HG03066 (cell line): Measurements from ENCODE around the gene IGF2R.
"Not testable (repeated sequence)": the region's sequence is repeated elsewhere in the genome, so short reads cannot be mapped to it uniquely, and the experiment has no call there.

ENCODE experiments used
- ATAC-seq: cut with Tn5 transposase; IDR thresholded peaks from one replicate; pipeline ENCODE4 v1.9.1; 2021; ENCODE audit warnings: low read depth; ENCODE audit not compliant: unreplicated experiment

IGF2R gene

DNA sequence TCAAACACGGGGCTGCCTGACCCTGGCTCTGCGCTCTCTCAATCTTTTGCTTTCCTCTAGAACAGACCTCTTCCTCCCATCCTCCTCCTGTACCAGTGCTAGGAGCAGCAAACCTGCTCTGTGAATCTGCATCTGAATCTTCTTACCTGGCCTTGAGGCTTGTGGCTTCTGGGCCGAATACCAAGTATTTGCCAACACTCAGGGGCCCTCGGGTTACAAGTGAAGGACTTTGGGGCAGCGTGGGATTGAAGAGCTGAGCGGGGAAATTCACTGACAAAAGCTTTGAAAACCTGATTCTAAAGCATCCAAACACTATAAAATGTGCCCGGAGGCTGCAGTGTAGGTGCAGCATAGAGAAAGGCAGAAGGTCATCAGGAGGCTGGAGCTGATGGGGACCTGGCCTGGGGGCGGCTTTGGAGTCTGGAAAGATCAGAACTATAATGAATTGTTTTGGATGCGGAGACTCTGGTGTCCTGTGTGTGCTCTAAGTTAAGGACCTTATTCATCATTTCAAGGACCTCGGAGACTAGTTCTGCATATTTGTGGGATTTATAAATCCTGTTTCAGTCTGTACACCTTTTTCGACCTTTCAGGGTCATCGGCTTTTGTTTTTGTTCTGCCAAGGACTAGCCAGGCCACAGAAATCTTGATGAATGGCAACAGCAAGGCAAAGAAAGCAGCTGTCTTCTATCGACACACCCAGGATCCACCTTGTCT is 16.4 kb upstream of the IGF2R start:
- no peak for ATAC-seq

DNA sequence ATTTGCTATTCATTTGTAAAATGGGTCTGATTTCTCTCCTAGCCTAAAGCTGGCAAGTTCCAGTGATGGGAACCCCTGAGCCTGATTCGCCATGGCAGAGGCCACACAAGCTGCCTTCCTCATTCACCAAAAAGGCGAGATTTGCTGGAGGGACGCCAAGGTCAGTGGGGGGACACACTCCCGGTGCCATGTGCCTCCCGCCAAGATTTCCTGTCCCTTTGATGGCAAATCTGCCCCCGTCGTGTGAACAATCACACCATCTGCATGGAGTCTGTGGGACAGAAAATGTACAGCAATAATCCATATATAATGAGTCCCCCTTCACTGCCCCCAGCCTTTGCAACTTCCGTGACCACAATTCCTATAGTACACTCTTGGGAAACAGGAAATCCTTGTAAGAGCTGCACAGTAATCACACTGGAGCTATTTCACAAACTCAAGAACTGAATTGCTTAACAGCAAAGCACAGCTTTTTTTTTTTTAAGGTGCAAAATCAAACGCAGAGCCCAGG is 15.7 kb upstream of the IGF2R start:
- ATAC-seq = no peak

DNA sequence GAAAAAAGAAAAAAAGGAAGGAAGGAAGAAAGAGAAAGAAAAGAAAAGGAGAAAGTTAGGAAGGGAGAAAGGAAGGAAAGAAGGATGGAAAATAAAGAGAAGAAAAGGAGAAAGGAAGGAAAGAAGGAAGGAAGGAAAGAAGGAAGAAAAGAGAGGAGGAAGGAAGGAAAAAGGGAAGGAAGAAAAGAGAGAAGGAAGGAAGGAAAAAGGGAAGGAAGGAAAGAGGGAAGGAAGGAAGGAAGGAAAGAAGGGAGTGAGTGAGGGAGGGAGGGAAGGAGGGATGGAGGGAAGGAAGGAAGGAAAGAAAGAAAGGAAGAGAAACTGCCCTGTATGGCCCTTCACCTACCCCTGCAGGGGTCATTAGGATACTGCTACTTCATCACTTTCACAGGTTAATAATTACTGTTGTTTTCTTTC is 12.9 kb upstream of the IGF2R start:
- no peak for ATAC-seq

DNA sequence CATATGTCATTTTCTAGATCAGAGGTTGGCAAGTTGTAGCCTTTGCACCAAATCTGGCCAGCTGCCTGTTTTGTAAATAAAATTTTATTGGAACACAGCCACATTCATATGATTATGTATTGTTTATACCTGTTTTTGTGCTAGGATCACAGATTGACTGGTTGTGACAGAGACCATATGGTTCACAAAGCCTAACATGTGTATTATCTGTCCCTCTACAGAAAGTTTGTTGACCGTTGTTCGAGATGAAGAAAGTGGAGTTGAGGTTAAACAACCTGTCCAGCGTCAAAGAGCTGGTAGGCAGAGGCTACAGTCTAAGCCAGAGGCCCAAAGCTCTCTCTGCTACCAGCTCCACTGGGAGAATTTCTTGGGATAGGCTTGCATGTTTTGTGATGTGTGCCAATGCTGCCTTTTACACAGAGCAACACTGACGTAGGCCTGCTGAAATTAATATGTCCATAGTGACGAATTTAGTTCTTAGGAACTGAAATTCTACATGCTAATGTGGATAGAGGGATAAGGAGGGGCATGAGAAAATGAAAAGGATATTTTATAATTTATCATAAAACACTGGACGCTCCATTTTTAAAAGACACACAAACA is 11.7 kb upstream of the IGF2R start:
- ATAC-seq = no peak

DNA sequence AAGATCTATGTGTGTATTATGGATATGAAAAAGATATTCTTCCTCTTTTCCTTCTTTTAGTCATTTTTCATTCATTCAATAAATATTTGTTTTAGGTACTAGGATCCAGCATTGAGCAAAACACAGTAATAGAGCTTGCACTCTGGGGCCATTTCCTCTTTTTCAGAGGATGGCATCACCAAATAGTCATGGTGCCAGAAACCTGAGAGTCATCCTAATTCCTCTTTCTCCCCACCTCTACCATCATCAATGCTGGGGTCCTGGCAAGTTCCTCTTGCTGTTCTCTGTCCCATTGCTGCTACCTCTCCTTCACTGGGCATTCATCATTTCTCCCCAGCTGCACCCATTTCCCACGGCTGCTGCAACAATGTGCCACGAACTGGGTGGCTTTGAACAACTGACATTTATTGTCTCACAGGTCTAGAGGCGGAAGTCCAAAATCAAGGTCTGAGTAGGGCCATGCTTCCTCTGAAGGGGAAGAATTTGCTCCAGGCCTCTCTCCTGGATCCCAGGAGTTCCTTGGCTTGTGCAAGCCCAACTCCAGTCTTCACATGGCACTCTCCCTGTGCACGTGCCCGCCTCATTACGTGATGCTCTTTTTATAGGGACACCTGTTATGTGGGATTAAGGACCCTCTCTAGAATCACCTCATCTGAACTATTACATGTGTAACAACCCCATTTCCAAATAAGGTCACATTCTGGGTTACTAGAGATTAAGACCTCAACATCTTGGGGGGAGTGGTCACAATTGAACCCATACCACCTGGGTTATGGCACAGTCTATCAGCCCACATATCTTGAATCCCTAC is 9.5 kb upstream of the IGF2R start:
- ATAC-seq = peak; percentile 69

DNA sequence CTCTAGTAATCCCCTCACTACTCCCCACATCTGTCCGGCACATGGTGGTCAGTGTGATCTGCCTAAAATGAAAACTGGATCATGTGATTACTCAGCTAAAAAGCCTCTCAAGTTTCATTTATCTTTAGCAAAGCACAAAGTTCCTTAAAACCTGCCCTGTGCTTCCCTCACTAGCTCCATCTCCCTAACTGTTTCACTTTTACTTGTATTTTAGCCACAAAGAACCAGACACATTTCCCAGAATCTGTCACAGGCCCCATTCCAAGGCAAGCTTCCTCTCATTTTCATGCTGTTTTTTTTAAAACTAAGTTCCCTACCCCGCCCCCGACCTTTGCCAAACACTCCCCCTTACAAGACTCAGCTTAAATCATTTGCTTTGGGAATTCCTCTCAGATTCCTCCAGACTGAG is 8.9 kb upstream of the IGF2R start:
- no peak for ATAC-seq

DNA sequence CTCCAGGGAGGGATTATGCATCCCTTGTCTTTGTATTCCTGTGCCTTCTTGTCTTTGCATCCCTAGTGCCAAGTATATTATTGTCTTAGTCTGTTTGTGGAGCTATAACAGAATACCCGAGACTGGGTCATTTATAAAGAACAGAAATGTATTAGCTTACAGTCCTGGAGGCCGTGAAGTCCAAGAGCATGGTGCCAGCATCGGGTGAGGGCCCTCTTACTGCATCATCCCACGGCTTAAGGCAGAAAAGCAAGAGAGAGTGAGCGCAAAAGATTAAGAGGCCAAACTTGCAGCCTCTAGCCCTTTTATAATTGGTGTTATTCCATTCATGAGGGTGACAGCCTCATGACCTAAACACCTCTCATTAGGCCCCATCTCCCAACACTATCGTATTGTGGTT is 8.4 kb upstream of the IGF2R start:
- ATAC-seq = no peak

DNA sequence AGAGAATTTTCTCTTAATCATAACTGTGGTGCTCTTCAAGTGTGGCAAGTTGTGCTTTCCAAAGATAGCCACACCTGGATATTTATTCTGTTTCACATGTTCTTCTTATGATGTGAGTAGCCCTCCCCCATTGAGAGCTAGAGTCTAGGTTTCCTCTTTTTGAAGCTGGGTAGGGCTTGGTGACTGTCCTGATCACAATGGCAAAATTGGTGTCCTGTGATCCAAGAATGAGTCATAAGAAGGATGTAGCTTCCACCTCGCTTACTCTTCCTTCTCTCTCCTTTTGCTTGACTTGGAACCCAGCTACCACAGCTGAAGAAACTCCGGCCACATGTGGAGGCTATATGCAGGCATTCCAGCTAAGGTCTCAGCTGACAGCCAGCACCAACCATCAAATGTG is 7.4 kb upstream of the IGF2R start:
- ATAC-seq = no peak

DNA sequence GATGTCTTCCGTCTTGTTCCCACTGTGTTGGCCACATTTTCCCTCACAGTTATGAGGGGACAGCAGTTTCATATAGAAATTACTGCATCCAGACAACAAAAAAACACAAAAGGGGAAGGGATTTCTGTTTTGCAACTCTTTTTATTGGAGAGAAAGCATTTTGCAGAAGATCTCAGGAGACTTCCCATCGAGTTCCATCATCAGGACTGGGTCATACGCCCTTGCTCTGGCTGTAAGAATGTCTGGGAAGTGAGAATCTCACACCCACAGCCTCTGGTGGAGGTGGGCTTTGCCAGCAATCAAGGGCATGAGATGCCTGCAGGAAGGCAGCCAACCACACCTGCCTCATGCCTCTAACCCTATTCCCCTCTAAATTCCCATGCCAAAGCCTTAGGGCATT is 5.8 kb upstream of the IGF2R start:
- ATAC-seq = no peak

DNA sequence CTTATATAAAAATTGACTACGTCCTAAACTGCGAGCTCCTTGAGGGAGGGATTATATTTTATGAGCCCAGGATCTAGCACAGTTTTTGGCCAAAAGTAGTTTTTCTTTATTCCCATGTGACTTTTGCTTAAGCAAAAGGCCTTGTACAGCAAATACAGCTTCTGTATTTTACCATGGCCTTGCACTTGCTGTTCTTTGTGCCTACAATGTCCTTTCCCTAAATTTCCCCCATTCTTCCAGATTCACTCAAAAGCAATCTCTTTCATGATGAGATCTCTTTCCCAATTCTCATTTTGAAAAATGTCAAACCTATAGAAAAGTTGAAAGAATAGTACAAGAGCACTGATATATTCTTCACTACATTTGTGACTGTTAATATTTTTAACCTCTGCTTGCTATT is 4.8 kb upstream of the IGF2R start:
- ATAC-seq = no peak

DNA sequence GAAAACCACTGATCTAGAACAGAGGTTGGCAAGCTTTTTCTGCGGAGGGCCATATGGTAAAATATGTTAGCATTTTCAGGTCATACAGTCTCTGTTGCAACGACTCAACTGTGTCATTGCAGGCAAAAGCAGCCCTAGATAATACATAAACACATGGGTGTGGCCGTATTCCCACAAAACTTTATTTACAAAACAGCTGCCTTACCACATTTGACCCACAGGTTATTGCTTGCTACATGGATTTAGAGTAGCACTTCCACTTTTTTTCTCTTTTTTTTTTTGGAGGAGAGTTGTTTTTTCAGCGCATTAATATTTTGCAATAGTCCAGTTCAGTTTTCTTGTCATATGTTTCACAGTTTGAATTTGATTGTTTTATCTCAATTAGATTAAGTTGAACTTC is 2.5 kb upstream of the IGF2R start:
- ATAC-seq = no peak

DNA sequence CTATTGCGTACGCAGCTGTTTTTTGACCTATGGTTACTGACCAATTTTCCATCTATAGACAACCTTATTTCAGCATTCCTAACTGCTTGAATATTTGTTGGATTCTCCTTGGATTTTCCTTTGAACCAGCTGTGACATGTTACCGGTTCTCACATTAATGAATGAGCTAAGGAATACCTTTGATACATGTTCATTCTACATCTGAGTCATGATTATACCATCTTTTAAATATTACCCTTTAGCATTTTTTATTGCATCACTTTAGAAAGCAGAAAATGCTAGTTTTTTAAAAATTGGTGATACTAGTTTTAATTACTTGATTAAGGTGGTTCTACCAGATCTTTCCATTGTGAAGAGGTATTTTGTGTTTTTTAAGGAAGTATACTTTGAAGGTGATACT is 1.9 kb upstream of the IGF2R start:
- no peak for ATAC-seq

DNA sequence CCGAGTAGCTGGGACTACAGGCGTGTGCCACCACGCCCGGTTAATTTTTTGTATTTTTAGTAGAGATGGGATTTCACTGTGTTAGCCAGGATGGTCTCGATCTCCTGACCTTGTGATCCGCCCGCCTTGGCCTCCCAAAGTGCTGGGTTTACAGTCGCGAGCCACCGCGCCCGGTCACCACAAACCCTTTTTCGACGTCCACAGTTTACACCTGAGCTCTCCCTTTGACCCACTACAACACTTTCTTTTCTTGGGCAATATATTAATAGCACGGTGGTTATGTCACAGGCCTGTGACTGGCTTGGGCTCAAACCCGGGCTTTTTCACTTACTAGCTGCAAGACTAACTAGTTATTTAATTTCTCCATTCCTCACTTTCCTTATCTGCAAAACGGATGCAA is 1.3 kb upstream of the IGF2R start:
- ATAC-seq = not testable (repeated sequence)

DNA sequence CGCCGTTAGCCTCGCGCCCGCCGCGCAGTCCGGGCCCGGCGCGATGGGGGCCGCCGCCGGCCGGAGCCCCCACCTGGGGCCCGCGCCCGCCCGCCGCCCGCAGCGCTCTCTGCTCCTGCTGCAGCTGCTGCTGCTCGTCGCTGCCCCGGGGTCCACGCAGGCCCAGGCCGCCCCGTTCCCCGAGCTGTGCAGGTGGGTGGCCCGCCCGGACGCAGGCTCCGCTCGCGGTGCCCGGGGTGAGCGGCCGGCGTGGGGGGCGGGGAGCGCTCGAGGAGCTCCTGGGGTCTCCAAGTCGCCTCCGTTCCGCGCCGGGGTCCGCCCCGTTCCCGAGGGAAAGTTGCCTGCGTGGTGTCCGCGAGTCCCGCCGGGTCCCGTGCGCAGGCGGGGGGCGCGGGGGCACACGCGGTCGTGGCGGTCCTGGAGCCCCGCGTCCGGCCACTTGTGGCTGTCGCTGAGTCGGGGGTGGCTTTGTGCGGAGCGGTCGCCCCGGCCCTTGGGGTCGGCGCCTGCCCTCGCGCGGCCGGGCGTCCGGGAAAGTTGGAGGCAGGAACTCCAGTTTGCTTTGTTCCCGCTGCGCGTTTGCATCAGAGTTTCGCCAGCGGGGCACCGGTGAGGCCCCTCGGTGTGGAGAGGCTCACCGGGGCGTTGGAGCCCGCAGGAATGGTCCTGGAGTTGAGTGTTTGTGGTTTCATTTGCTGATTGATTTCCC is 476 bp downstream of the IGF2R start:
- ATAC-seq = peak; percentile 30

DNA sequence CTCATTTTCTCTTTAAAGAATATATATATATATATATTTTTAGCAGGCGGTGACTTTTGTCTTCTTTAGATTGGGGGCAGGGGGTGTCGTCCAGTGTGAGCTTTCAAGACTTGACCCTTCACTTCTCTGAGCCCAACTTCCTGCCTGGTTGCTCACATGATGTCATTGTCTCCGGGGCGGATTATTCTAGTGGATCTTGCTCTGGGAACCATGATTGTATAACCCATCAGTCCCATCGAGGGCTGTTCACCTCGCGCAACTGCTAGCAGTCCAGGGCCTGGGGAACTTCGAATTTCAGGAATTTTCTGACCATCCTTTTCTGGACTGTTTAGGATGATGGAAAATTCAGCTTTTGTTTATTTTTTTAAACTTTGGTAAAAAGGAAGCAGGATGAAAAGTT is 1.0 kb downstream of the IGF2R start:
- peak; percentile 35 for ATAC-seq

DNA sequence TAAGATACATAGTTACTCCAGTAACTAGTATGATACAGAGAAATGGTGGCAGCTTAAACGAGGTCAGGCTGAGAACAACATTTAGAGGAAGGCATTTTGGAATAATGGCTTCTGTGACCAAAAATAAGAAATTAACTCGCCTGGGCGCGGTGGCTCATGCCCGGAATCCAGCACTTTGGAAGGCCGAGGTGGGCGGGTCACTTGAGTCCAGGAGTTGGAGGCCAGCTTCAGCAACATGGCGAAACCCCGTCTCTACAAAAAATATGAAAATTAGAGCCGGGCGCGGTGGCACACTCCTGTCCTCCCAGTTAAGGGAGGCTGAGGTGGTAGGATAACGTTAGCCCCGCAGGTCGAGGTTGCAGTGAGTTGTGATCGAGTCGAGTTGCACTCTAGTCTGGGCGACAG is 1.8 kb downstream of the IGF2R start:
- ATAC-seq = no peak

DNA sequence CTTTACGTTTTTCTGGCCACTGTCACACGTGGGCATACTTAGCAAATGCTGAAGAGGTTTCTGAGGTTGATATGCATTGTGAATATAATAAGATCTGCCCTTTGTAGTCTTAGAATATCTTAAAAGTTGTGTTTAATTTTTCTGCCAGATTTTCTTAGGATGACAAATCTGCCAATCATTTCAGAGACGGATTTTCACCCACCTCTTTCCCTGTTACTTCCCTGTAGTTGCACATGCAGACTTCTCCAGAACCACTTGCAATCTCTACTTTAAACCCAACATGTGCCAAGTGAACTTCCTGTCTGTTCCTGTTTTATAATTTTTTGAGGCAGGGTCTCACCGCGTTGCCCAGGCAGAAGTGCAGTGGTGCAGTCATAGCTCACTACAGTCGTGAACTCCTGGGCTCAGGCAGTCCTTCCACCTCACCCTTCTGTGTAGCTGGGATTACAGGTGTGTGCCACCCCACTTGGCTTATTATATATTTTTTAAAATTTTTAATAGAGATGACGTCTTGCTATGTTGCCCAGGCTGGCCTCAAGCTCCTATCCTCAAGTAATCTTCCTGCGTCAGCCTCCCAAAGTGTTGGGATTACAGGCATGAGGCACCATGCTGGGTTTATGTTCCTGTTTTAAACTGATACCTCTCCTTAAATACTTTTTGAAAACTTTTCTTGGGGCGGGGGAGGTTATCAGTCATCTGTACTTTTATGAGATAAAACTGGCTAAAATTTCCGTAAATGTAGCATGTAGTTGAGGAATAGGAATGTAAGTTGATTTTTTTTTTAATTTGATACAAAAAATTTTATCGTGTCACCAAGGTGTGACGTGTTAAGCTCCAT is 2.7 kb downstream of the IGF2R start:
- ATAC-seq = no peak

DNA sequence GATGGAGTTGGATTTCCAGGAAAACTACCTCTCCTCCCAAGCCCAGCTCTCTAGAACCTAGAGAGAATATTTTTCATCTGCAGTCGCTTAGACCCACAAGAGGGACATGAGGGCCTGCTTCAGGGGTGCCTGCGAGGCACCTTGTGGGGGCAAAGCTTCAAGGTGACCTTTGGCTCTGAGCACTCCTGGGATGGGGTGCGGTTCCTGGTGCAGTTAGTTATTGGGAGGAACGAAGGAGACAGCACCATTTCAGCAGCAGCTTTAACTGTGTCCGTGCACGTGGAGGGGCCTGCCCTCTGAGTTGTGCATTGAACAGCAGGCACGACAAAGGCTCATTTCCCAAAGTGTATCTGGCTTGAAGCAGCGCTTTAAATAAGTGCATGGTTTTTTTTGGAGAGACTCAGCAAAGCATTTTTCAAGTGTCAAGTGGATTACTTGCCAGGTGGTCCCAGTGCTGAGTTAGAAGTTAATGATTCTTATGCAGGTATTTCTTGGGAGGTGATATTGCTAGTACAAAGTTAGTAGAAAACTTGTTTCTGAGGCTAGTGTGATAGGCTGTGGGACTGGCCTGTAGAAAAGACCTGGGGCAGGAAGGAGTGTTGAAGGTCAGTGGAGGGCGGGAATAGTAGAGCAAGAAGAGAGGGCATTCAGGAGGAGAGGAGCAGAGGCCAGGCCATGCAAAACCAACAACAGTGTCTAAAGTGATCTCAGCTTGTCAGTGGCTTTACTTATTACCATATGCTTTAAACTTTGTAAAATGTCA is 3.8 kb downstream of the IGF2R start:
- no peak for ATAC-seq

DNA sequence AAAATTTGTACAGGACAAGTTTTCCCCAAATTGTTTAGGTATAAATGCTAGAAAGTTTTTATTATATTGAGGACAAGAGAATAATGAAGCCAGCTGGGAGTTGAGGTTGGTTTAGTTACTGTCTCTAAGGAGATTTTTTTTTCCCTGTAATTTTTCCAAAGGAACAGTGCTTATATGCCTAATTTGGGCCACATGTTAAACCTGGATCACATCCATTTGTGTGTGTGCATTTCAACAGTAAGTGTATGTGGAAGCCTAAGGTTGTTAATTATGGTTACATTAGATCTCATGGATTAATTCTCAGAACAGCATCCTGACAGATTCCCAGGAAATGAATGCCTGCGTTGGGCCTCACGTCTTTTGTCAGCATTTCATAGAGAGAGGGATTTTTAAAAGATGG is 4.5 kb downstream of the IGF2R start:
- ATAC-seq = no peak
